OCI-LY1 (cell line): ENCODE measurements around the gene CALM3.

Experiments
- H2AFZ ChIP-seq: fragments of 200-600 bp; sonication (generic), shearing (Covaris generic); 2 replicates; pipeline ENCODE4 v1.6.0; 2014; ENCODE audit warnings: antibody characterized with exemption, mild to moderate bottlenecking, low read length
- H3F3A ChIP-seq: fragments of 200-600 bp; sonication (generic), shearing (Covaris generic); 2 replicates; pipeline ENCODE4 v1.6.0; 2014; ENCODE audit warnings: mild to moderate bottlenecking, antibody characterized with exemption, low read length, moderate library complexity; ENCODE audit not compliant: insufficient read depth
- H3K27ac ChIP-seq: fragments of 200-600 bp; sonication (generic); 2 replicates; pipeline ENCODE4 v1.5.1; 2014; ENCODE audit warnings: low read length, mixed run types, mild to moderate bottlenecking, low read depth; ENCODE audit not compliant: poor library complexity, severe bottlenecking
- H3K27me3 ChIP-seq: fragments of 200-600 bp; sonication (generic); 2 replicates; pipeline ENCODE4 v1.6.0; 2014; ENCODE audit warnings: antibody characterized with exemption, mild to moderate bottlenecking, low read length, moderate library complexity; ENCODE audit not compliant: insufficient read depth
- H3K36me3 ChIP-seq: fragments of 200-600 bp; sonication (generic); 2 replicates; pipeline ENCODE4 v1.6.1; 2014; ENCODE audit warnings: mild to moderate bottlenecking, antibody characterized with exemption, low read length, moderate library complexity, mixed read lengths; ENCODE audit not compliant: insufficient read depth
- H3K4me1 ChIP-seq: fragments of 200-600 bp; sonication (generic); 2 replicates; pipeline ENCODE4 v1.5.1; 2014; ENCODE audit warnings: mild to moderate bottlenecking, low read length, moderate library complexity; ENCODE audit not compliant: insufficient read depth, severe bottlenecking
- H3K4me2 ChIP-seq: fragments of 200-600 bp; sonication (generic), shearing (Covaris generic); 2 replicates; pipeline ENCODE4 v1.6.1; 2014; ENCODE audit warnings: low read length
- H3K4me3 ChIP-seq: fragments of 200-600 bp; sonication (generic); 2 replicates; pipeline ENCODE4 v1.5.1; 2014; ENCODE audit warnings: low read length, low read depth, mild to moderate bottlenecking, mixed read lengths; ENCODE audit not compliant: poor library complexity, severe bottlenecking
- H3K79me2 ChIP-seq: fragments of 200-600 bp; shearing (Covaris generic); 2 replicates; pipeline ENCODE4 v1.6.1; 2016; ENCODE audit warnings: mixed run types, low read length, mixed read lengths; ENCODE audit not compliant: insufficient read depth
- H3K9ac ChIP-seq: fragments of 200-600 bp; sonication (generic), shearing (Covaris generic); 2 replicates; pipeline ENCODE4 v1.6.1; 2014; ENCODE audit warnings: mild to moderate bottlenecking, low read length, mixed read lengths
- H3K9me2 ChIP-seq: fragments of 200-600 bp; sonication (generic), shearing (Covaris generic); 2 replicates; pipeline ENCODE4 v1.6.1; 2014; ENCODE audit warnings: low read depth, mild to moderate bottlenecking, low read length, mixed read lengths
- H3K9me3 ChIP-seq: fragments of 200-600 bp; shearing (Covaris generic); 2 replicates; pipeline ENCODE4 v1.6.1; 2014; ENCODE audit warnings: low read length, mixed read lengths
- H4K20me1 ChIP-seq: fragments of 200-600 bp; sonication (generic), shearing (Covaris generic); 2 replicates; pipeline ENCODE4 v1.6.0; 2016; ENCODE audit warnings: mild to moderate bottlenecking, low read length; ENCODE audit not compliant: insufficient read depth
- EZH2 ChIP-seq: fragments of 200-600 bp; sonication (generic), shearing (Covaris generic); IDR thresholded peaks from 2 replicates; pipeline ENCODE4 v1.8.0; 2017; ENCODE audit warnings: borderline replicate concordance, mixed run types, mild to moderate bottlenecking, antibody characterized with exemption, low read length, moderate library complexity, mixed read lengths
- TF ChIP-seq, protein P1 (sequence below): fragments of 200-600 bp; sonication (generic), shearing (Covaris generic); IDR thresholded peaks from 2 replicates; pipeline ENCODE4 v1.5.1; 2017; ENCODE audit warnings: mild to moderate bottlenecking, antibody characterized with exemption, low read length, moderate library complexity, mixed read lengths

The CALM3 gene

DNA sequence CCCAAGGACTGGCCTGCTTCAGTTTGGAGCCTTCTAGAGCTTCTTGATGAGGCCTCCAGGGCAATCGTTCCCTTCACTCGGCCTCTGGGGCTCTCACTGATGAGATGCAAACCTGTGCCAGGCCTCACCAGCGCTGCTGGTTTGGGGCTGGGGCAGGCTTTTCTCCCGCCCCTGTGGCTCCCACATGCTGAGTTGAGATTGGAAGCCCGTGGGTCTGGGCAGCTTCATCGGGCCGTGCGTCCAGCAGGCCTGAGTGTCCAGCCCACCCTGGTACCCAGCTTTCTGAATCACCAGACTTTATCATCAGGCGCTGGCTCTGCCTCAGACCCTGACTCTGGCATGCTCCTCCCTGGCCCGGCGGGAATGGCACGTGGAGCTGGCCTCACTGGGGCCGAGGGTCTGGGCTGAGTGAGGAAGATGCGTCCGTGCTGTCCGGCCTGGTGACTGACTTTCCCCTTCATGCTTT is 4.3 kb downstream of the CALM3 start:
- Histone ChIP-seq H3K27ac (no peak overlapping the region), H3K9me2 (no peaks in the 10 kb centered on the region), H3K4me1 (peaks cover 18% of the 10 kb centered on the region), H3K4me3 (no peak overlapping the region), H2AFZ (no peak overlapping the region), H4K20me1 (no peaks in the 10 kb centered on the region), H3K27me3 (no peaks in the 10 kb centered on the region), H3K36me3 (peaks cover 51% of the 10 kb centered on the region), H3F3A (no peaks in the 10 kb centered on the region), H3K4me2 (no peak overlapping the region), H3K79me2 (peaks cover 21% of the 10 kb centered on the region), H3K9ac (no peak overlapping the region), H3K9me3 (no peaks in the 10 kb centered on the region)
- no peak for TF ChIP-seq EZH2
- TF ChIP-seq, protein P1, sequence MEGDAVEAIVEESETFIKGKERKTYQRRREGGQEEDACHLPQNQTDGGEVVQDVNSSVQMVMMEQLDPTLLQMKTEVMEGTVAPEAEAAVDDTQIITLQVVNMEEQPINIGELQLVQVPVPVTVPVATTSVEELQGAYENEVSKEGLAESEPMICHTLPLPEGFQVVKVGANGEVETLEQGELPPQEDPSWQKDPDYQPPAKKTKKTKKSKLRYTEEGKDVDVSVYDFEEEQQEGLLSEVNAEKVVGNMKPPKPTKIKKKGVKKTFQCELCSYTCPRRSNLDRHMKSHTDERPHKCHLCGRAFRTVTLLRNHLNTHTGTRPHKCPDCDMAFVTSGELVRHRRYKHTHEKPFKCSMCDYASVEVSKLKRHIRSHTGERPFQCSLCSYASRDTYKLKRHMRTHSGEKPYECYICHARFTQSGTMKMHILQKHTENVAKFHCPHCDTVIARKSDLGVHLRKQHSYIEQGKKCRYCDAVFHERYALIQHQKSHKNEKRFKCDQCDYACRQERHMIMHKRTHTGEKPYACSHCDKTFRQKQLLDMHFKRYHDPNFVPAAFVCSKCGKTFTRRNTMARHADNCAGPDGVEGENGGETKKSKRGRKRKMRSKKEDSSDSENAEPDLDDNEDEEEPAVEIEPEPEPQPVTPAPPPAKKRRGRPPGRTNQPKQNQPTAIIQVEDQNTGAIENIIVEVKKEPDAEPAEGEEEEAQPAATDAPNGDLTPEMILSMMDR: no peak

DNA sequence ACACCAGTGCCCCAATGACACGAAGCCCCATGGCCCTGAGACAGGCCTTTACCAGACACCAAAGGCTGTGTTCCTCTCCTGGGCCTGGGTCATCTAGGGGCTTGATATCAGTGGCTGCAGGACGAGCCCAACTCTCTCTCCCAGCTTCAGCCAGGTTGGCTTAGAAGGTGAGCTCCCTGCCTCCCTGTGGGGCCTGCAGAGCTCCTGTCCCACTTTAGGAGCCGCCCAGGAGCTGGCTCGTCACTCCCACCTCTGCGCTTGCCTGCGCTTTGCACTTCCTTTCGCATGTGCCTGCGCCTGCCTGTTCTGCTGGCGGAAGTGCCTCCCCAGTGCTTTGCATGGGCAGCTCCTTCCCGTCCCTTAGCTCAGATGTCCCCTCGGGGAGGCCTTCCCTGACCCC is 4.9 kb downstream of the CALM3 start:
- H3K9ac ChIP-seq: no peak overlapping the region
- TF ChIP-seq, protein P1: no peak
- no peak for TF ChIP-seq EZH2
- no peak overlapping the region for H3K4me3 ChIP-seq
- H3K4me1 ChIP-seq: peaks cover 21% of the 10 kb centered on the region
- H3K9me2 ChIP-seq: no peaks in the 10 kb centered on the region
- no peak overlapping the region for H3K27ac ChIP-seq
- no peaks in the 10 kb centered on the region for H3K27me3 ChIP-seq
- no peaks in the 10 kb centered on the region for H3K9me3 ChIP-seq
- no peak overlapping the region for H2AFZ ChIP-seq
- peaks cover 56% of the 10 kb centered on the region for H3K36me3 ChIP-seq
- peaks cover 21% of the 10 kb centered on the region for H3K79me2 ChIP-seq
- no peaks in the 10 kb centered on the region for H4K20me1 ChIP-seq
- no peaks in the 10 kb centered on the region for H3F3A ChIP-seq
- no peak overlapping the region for H3K4me2 ChIP-seq

DNA sequence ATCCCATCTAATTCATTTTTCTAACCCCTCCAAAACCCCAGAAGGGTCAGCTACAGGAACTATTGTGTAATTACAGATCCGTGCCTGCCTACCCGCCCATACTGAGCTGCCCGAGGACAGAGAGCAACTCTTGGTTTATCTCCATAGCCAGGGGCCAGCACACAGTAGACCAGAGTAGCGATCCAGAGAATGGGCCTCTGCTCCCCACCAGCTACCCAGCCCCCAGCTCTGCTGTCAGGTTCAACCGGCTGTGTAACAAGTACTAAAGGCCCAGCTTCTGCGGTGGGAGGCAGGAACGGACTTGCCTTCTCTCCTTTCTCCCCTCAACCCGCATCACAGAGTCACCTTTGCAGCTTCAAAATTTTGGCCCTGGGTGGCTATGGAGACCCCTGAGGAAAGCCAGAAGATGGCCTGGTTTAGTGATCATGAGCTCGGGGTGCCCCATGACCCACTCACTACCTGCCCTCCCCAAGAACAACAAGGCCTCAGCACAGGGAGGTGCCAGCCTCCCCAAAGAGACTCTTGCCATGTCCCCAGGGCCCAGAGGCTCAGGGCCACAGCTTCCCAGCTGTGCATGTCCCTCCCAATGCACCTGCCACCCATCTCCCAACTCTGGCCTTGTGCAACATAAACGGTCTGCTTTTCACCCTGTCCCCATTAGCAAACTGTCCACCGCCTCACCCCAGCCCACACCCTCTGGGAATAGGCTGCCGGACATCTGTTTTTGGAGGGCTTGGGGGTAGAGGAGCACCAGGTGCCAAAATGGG is 5.7 kb downstream of the CALM3 start:
- Histone ChIP-seq H3K9me3 (no peaks in the 10 kb centered on the region), H4K20me1 (no peaks in the 10 kb centered on the region), H3K4me2 (no peak overlapping the region), H3K27ac (no peak overlapping the region), H3F3A (no peaks in the 10 kb centered on the region), H3K36me3 (peaks cover 56% of the 10 kb centered on the region), H3K4me1 (peaks cover 26% of the 10 kb centered on the region), H3K9ac (no peak overlapping the region), H3K27me3 (no peaks in the 10 kb centered on the region), H3K9me2 (no peaks in the 10 kb centered on the region), H3K4me3 (no peak overlapping the region), H3K79me2 (peaks cover 15% of the 10 kb centered on the region), H2AFZ (no peak overlapping the region)
- no peak for TF ChIP-seq EZH2
- TF ChIP-seq, protein P1: no peak
